Measurements from ENCODE around the gene GC.

DNA sequence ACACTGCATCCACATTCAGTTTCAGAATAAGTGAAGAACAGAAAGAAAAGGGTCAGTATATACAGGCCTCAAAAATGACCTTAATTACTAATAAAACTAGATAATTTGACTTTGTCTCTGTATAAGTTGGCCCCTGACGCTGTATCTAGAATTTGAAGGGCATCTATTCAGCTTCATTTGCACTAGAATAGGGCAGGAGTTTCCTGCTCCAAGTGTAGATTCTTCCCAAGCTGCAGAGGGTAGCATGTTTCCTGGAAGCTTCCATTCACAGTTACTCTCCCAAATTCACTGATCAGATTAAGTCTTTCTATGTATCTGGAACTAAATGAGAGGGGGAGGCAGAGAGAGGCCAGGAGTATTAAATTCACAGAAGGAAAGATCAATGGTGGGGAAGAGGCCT is 90.9 kb downstream of the GC start:
- no peak for TF ChIP-seq EZH2 (IDR thresholded peaks at IDR 0.05; ENCODE audit: insufficient read depth, low read length)
- TF ChIP-seq, protein P1, sequence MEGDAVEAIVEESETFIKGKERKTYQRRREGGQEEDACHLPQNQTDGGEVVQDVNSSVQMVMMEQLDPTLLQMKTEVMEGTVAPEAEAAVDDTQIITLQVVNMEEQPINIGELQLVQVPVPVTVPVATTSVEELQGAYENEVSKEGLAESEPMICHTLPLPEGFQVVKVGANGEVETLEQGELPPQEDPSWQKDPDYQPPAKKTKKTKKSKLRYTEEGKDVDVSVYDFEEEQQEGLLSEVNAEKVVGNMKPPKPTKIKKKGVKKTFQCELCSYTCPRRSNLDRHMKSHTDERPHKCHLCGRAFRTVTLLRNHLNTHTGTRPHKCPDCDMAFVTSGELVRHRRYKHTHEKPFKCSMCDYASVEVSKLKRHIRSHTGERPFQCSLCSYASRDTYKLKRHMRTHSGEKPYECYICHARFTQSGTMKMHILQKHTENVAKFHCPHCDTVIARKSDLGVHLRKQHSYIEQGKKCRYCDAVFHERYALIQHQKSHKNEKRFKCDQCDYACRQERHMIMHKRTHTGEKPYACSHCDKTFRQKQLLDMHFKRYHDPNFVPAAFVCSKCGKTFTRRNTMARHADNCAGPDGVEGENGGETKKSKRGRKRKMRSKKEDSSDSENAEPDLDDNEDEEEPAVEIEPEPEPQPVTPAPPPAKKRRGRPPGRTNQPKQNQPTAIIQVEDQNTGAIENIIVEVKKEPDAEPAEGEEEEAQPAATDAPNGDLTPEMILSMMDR (IDR thresholded peaks at IDR 0.05; ENCODE audit: insufficient read depth, low read depth, low read length), result no peak
